HepG2 (cell line): Measurements from ENCODE around the gene CHD9. TPM values are rescaled to one million over a fixed set of nuclear protein-coding genes. Genes with fewer than 3 reads are reported as not detected.

Experiments
- ATAC-seq: fragments of 200-7000 bp; cut with Tn5 transposase; 3 replicates; pipeline ENCODE4 v1.9.1; 2020; ENCODE audit warnings: mild to moderate bottlenecking, moderate library complexity
- BruUV-seq: library from RNA; stranded (reverse); fragments of 400-500 nt; replicated peaks from 2 replicates; lab custom pipeline; 2021; lab: Mats Ljungman, UMichigan
- CTCF ChIA-PET: fragments of 300-600 bp; formaldehyde crosslinking; extraction: SDS; loops from one replicate; lab custom pipeline; 2021; ENCODE audit warnings: low total read pairs, inconsistent platforms, low intra/inter-chr PET ratio; lab: Yijun Ruan, JAX
- POLR2A ChIA-PET: fragments of 350-600 bp; sonication (Branson Sonifier 250); formaldehyde crosslinking; loops from one replicate; lab custom pipeline; 2020; ENCODE audit warnings: antibody characterized with exemption, inconsistent platforms; lab: Yijun Ruan, JAX
- DNase-seq: peaks from one replicate; pipeline ENCODE4 v3.0.0-alpha.2; 2015; ENCODE audit warnings: low spot score
- FAIRE-seq: peaks from 3 replicates; lab custom pipeline; 2011; peaks lifted over from hg19 to GRCh38; lab: Jason Lieb, UNC
- H2AFZ ChIP-seq: one replicate; pipeline ENCODE4 v1.6.1; 2011; ENCODE audit warnings: low read length, inconsistent platforms
- H3K27ac ChIP-seq: fragments of 300-600 bp; 3 replicates; pipeline ENCODE4 v1.8.0; 2011; ENCODE audit warnings: mixed run types, mild to moderate bottlenecking, mixed read lengths, low read length, inconsistent platforms; ENCODE audit not compliant: insufficient read depth; ENCODE audit errors: extremely low read length
- H3K27me3 ChIP-seq, 2 experiments: fragments of 200-600 bp in 1 of 2; 2 replicates in 1 of 2; 3 replicates in 1 of 2; pipeline versions ENCODE4 v1.6.0 to v1.8.0; 2011; ENCODE audit warnings: low read length in 2 of 2, mild to moderate bottlenecking in 2 of 2, moderate library complexity in 2 of 2, inconsistent platforms in 1 of 2; ENCODE audit not compliant: insufficient read depth in 2 of 2, control insufficient read depth in 1 of 2
- H3K36me3 ChIP-seq, 2 experiments: fragments of 200-600 bp in 1 of 2; replicated peaks in 1 of 2; 2 replicates in 1 of 2; 3 replicates in 1 of 2; pipeline versions ENCODE4 v1.5.1 to v1.8.0; 2011; ENCODE audit warnings: low read length in 2 of 2, inconsistent platforms in 1 of 2; ENCODE audit not compliant: insufficient read depth in 2 of 2, control insufficient read depth in 1 of 2
- H3K4me1 ChIP-seq: 2 replicates; pipeline ENCODE4 v1.5.1; 2012; ENCODE audit warnings: low read length, inconsistent platforms; ENCODE audit not compliant: insufficient read depth
- H3K4me2 ChIP-seq: 2 replicates; pipeline ENCODE4 v1.6.0; 2011; ENCODE audit warnings: low read depth, low read length, inconsistent platforms
- H3K4me3 ChIP-seq, 3 experiments: fragments of 200-600 bp in 1 of 3; sonication (generic), shearing (Covaris generic) in 1 of 3; replicated peaks in 1 of 3; 2 replicates each; pipeline ENCODE4 v1.5.1; 2011 to 2016; ENCODE audit warnings: low read length in 3 of 3, inconsistent platforms in 2 of 3, low read depth in 2 of 3, mild to moderate bottlenecking in 2 of 3, control low read depth in 1 of 3, mixed read lengths in 1 of 3; ENCODE audit not compliant: insufficient read depth in 1 of 3
- H3K79me2 ChIP-seq: one replicate; pipeline ENCODE4 v1.6.1; 2011; ENCODE audit warnings: low read length, inconsistent platforms; ENCODE audit not compliant: insufficient read depth
- H3K9ac ChIP-seq: 2 replicates; pipeline ENCODE4 v1.6.0; 2011; ENCODE audit warnings: mild to moderate bottlenecking, low read depth, low read length, inconsistent platforms; ENCODE audit not compliant: insufficient read depth
- H3K9me3 ChIP-seq: 2 replicates; pipeline ENCODE4 v1.5.1; 2012; ENCODE audit warnings: mild to moderate bottlenecking, low read length
- H4K20me1 ChIP-seq: 2 replicates; pipeline ENCODE4 v1.6.0; 2011; ENCODE audit warnings: inconsistent platforms, mild to moderate bottlenecking, low read length, moderate library complexity; ENCODE audit not compliant: insufficient read depth
- BRCA1 ChIP-seq: sonication (generic); formaldehyde crosslinking; IDR thresholded peaks from 2 replicates; pipeline ENCODE4 v1.4.0; 2020; ENCODE audit warnings: missing genetic modification reagents
- ETV5 ChIP-seq: IDR thresholded peaks from 2 replicates; pipeline ENCODE4 v1.6.1; 2018; ENCODE audit warnings: missing biosample characterization, missing genetic modification reagents, inconsistent platforms, borderline replicate concordance
- FOSL2 ChIP-seq: sonication (generic); formaldehyde crosslinking; IDR thresholded peaks from 2 replicates; pipeline ENCODE4 v1.4.0; 2020; ENCODE audit warnings: missing genetic modification reagents
- GZF1 ChIP-seq: sonication (generic); formaldehyde crosslinking; IDR thresholded peaks from 2 replicates; pipeline ENCODE4 v1.5.1; 2020; ENCODE audit warnings: mild to moderate bottlenecking, missing genetic modification reagents
- NONO ChIP-seq, 2 experiments: fragments of 450-650 bp in 1 of 2; sonication (generic) in 1 of 2; formaldehyde crosslinking in 1 of 2; IDR thresholded peaks in 1 of 2; conservative IDR thresholded peaks in 1 of 2; 2 replicates each; pipeline versions ENCODE4 v1.6.1 to v1.8.0; 2017 to 2022; ENCODE audit warnings: mild to moderate bottlenecking in 1 of 2, missing genetic modification reagents in 1 of 2, moderate library complexity in 1 of 2
- REL ChIP-seq: sonication (generic); formaldehyde crosslinking; conservative IDR thresholded peaks from 2 replicates; pipeline ENCODE4 v1.8.0; 2022; ENCODE audit warnings: mild to moderate bottlenecking, missing genetic modification reagents, moderate library complexity
- SOX6 ChIP-seq, 2 experiments: fragments of 450-650 bp in 1 of 2; sonication (generic) in 1 of 2; formaldehyde crosslinking in 1 of 2; IDR thresholded peaks; 2 replicates each; pipeline versions ENCODE4 v1.4.0 to v1.6.1; 2017 to 2020; ENCODE audit warnings: antibody characterized with exemption in 1 of 2, mild to moderate bottlenecking in 1 of 2, missing genetic modification reagents in 1 of 2
- TP53 ChIP-seq: sonication (generic); formaldehyde crosslinking; conservative IDR thresholded peaks from 2 replicates; pipeline ENCODE4 v1.4.0; 2020; ENCODE audit warnings: missing genetic modification reagents
- YEATS4 ChIP-seq: sonication (generic); formaldehyde crosslinking; IDR thresholded peaks from 2 replicates; pipeline ENCODE4 v1.4.0; 2020; ENCODE audit warnings: missing genetic modification reagents, borderline replicate concordance
- ZFP62 ChIP-seq: sonication (generic); formaldehyde crosslinking; IDR thresholded peaks from 2 replicates; pipeline ENCODE4 v1.4.0; 2020; ENCODE audit warnings: missing genetic modification reagents
- ZFP90 ChIP-seq: sonication (generic); formaldehyde crosslinking; IDR thresholded peaks from 2 replicates; pipeline ENCODE4 v1.8.0; 2022; ENCODE audit warnings: missing genetic modification reagents, mild to moderate bottlenecking, inconsistent platforms, borderline replicate concordance
- ZSCAN20 ChIP-seq: sonication (generic); formaldehyde crosslinking; IDR thresholded peaks from 2 replicates; pipeline ENCODE4 v1.4.0; 2020; ENCODE audit warnings: missing genetic modification reagents, mild to moderate bottlenecking, borderline replicate concordance
- ZSCAN30 ChIP-seq: sonication (generic); formaldehyde crosslinking; IDR thresholded peaks from 2 replicates; pipeline ENCODE4 v1.5.0; 2020; ENCODE audit warnings: mild to moderate bottlenecking, missing genetic modification reagents
- WGBS: methylation state at CpG from one replicate; pipeline ENCODE4 v1.1.6; 2017; ENCODE audit warnings: low lambda C conversion rate; 5-methylcytosine and 5-hydroxymethylcytosine counted together
- in situ Hi-C: cut with HindIII; loops from 2 replicates; pipeline ENCODE4 v1.10.0; 2017; ENCODE audit warnings: low pct_unique_long_range_greater_than_20kb; ENCODE audit not compliant: extremely low pct_ligation_motif_present
- intact Hi-C: fragments of 100-400 bp; cut with micrococcal nuclease; formaldehyde crosslinking; loops from one replicate; pipeline ENCODE4 v1.10.0; 2022; ENCODE audit not compliant: unreplicated experiment
- polyA plus RNA-seq, 8 experiments: library from polyadenylated mRNA; depleted of rRNA in 3 of 8; stranded (reverse) in 7 of 8; unstranded in 1 of 8; fragments of >200 nt; fragmentation: Illumina TruSeq in 4 of 8; extraction: Trizol in 4 of 8; gene quantifications; 2 replicates each; pipeline versions ENCODE4 v1.2.1 to v1.2.3, GENCODE V29; 2011 to 2016; ENCODE audit warnings: low read depth in 4 of 8, missing spikeins in 1 of 8, mixed read lengths in 1 of 8; ENCODE audit not compliant: insufficient read depth in 1 of 8
- total RNA-seq, 5 experiments: library from RNA; depleted of rRNA; stranded (reverse); fragments of >200 nt; fragmentation: Illumina TruSeq; extraction: Trizol; gene quantifications; 2 replicates each; pipeline ENCODE4 v1.2.3, GENCODE V29; 2016; ENCODE audit warnings: low read depth in 1 of 5
- TF ChIP-seq, protein P1 (sequence below): IDR thresholded peaks from 2 replicates; pipeline ENCODE4 v1.6.1; 2016; ENCODE audit warnings: control low read depth
- TF ChIP-seq, protein P2 (sequence below): sonication (generic); formaldehyde crosslinking; IDR thresholded peaks from 2 replicates; pipeline ENCODE4 v1.4.0; 2020; ENCODE audit warnings: missing genetic modification reagents, borderline replicate concordance
- TF ChIP-seq, protein P3 (sequence below): sonication (generic); formaldehyde crosslinking; IDR thresholded peaks from 2 replicates; pipeline ENCODE4 v1.4.0; 2020; ENCODE audit warnings: missing genetic modification reagents

CHD9 gene
- total and polyA plus RNA-seq, 2 of the 13 experiments (the other 11 are each of a cell fraction or from before 2014, with no cell fraction given): 23.4 to 27.7 TPM

DNA sequence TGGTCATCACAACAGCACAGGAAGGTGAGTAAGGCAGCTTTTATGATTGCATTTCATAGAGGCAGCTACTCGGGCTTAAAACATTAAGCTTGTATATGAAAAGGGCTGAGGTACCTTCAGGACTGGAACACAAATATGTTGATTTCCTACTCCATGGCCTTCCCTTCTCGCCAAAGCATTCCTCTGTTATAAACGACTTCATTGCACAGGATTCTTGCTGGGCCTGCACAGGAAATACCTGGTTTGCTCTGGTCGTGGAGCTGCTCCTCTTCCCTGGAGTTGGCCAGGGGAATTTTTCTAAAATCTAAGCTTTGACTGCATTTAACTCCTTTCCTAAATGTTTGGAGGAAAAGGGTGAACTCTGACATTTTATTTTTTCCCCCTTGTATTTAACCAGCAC is 49.0 kb downstream of the CHD9 start:
- no peak for ATAC-seq
- H3K4me3 ChIP-seq: no peak overlapping the region
- intact Hi-C loops: no loop called here
- H3K4me2 ChIP-seq: no peak overlapping the region
- peaks cover 19% of the 10 kb centered on the region for H3K4me1 ChIP-seq
- no peaks in the 10 kb centered on the region; a peak in 1 of 5 replicates for H3K27me3 ChIP-seq
- no peaks in the 10 kb centered on the region for H3K9me3 ChIP-seq
- no peak for FAIRE-seq
- H4K20me1 ChIP-seq: peaks cover 4% of the 10 kb centered on the region; the same call in 1 of the 2 replicates
- POLR2A ChIA-PET: no interaction called here
- H3K36me3 ChIP-seq: no peaks in the 10 kb centered on the region
- no peak overlapping the region for H2AFZ ChIP-seq
- CTCF ChIA-PET: no interaction called here
- no peak overlapping the region for H3K9ac ChIP-seq
- DNase-seq: no peak
- no peak overlapping the region for H3K27ac ChIP-seq
- TF ChIP-seq, protein P1, sequence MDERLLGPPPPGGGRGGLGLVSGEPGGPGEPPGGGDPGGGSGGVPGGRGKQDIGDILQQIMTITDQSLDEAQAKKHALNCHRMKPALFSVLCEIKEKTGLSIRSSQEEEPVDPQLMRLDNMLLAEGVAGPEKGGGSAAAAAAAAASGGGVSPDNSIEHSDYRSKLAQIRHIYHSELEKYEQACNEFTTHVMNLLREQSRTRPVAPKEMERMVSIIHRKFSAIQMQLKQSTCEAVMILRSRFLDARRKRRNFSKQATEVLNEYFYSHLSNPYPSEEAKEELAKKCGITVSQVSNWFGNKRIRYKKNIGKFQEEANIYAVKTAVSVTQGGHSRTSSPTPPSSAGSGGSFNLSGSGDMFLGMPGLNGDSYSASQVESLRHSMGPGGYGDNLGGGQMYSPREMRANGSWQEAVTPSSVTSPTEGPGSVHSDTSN (CRISPR knock-in tag): no peak
- TF ChIP-seq ZSCAN20 (no peak), ETV5 (no peak), BRCA1 (CRISPR knock-in tag) (no peak), GZF1 (CRISPR knock-in tag) (no peak), ZSCAN30 (CRISPR knock-in tag) (no peak), FOSL2 (CRISPR knock-in tag) (no peak), YEATS4 (CRISPR knock-in tag) (no peak), ZFP62 (CRISPR knock-in tag) (no peak), NONO (IDR thresholded peaks at IDR 0.05) (no peak), NONO (CRISPR knock-in tag; conservative IDR thresholded peaks at IDR 0.05) (no peak), REL (CRISPR knock-in tag) (no peak), TP53 (CRISPR knock-in tag) (no peak), ZFP90 (CRISPR knock-in tag) (no peak), SOX6 (IDR thresholded peaks at IDR 0.05) (no peak), SOX6 (CRISPR knock-in tag; IDR thresholded peaks at IDR 0.05) (no peak)
- TF ChIP-seq, protein P2, sequence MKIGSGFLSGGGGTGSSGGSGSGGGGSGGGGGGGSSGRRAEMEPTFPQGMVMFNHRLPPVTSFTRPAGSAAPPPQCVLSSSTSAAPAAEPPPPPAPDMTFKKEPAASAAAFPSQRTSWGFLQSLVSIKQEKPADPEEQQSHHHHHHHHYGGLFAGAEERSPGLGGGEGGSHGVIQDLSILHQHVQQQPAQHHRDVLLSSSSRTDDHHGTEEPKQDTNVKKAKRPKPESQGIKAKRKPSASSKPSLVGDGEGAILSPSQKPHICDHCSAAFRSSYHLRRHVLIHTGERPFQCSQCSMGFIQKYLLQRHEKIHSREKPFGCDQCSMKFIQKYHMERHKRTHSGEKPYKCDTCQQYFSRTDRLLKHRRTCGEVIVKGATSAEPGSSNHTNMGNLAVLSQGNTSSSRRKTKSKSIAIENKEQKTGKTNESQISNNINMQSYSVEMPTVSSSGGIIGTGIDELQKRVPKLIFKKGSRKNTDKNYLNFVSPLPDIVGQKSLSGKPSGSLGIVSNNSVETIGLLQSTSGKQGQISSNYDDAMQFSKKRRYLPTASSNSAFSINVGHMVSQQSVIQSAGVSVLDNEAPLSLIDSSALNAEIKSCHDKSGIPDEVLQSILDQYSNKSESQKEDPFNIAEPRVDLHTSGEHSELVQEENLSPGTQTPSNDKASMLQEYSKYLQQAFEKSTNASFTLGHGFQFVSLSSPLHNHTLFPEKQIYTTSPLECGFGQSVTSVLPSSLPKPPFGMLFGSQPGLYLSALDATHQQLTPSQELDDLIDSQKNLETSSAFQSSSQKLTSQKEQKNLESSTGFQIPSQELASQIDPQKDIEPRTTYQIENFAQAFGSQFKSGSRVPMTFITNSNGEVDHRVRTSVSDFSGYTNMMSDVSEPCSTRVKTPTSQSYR: no peak
- TF ChIP-seq, protein P3, sequence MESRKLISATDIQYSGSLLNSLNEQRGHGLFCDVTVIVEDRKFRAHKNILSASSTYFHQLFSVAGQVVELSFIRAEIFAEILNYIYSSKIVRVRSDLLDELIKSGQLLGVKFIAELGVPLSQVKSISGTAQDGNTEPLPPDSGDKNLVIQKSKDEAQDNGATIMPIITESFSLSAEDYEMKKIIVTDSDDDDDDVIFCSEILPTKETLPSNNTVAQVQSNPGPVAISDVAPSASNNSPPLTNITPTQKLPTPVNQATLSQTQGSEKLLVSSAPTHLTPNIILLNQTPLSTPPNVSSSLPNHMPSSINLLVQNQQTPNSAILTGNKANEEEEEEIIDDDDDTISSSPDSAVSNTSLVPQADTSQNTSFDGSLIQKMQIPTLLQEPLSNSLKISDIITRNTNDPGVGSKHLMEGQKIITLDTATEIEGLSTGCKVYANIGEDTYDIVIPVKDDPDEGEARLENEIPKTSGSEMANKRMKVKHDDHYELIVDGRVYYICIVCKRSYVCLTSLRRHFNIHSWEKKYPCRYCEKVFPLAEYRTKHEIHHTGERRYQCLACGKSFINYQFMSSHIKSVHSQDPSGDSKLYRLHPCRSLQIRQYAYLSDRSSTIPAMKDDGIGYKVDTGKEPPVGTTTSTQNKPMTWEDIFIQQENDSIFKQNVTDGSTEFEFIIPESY: no peak
- peaks cover 14% of the 10 kb centered on the region for H3K79me2 ChIP-seq
- no TSS peak for BruUV-seq
- 92% methylated on average over 4 of the region's 4 CpGs for WGBS
- in situ Hi-C loops: no loop called here
